ENCODE results near the gene KRTAP2-3.

- no peak for TF ChIP-seq CTCF (IDR thresholded peaks at IDR 0.05)
- no peak for TF ChIP-seq POLR2A (IDR thresholded peaks at IDR 0.05)
- TF ChIP-seq POLR2AphosphoS5 (IDR thresholded peaks at IDR 0.05) = no peak
Measured at GRCh38 chr17:41019415-41019814, 40.5 kb downstream of the KRTAP2-3 start.
